Epithelial cell of proximal tubule (primary cell): ENCODE results near the gene PRRX2. TPM values are rescaled to one million over a fixed set of nuclear protein-coding genes. Genes with fewer than 3 reads are reported as not detected.

ENCODE experiments used
- DNase-seq: peaks from one replicate; pipeline ENCODE4 v3.0.0-alpha.2; 2011; ENCODE audit warnings: low read depth
- H3K4me3 ChIP-seq: 2 replicates; pipeline ENCODE4 v1.5.1; 2011; ENCODE audit warnings: low read depth, mild to moderate bottlenecking, low read length
- CTCF ChIP-seq: conservative IDR thresholded peaks from 2 replicates; pipeline ENCODE4 v1.5.1; 2012; ENCODE audit warnings: low read depth, mild to moderate bottlenecking, low read length
- total RNA-seq: library from RNA; depleted of rRNA; stranded (reverse); fragments of >200 nt; gene quantifications from 2 replicates; pipeline ENCODE4 v1.2.3, GENCODE V29; 2015

Gene PRRX2
- total RNA-seq, 1 donor from 2014 or later = 0.17 TPM

- no peak for TF ChIP-seq CTCF
- no peak overlapping the region for H3K4me3 ChIP-seq
- no peak for DNase-seq
Observed at GRCh38 chr9:129648092-129648763, 17.2 kb upstream of the PRRX2 start.

DNA sequence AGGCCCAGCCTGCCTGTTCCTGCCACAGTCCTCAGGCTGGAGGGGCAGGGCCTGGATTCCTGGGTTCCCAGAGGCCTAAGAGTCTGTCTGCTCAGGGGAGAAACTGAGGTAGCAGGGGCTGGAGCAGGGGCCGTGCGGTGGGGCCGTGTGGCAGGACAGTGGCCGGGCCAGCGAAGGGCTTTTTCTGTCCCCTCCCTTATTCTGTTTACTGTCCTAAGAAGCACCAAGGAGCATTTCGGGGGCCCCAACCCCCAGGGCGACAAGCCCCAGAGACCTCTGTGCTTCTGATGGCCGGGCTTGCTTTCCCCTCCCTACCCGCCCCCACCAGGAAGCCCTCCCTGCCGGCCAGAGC is 16.7 kb upstream of the PRRX2 start:
- no peak overlapping the region for H3K4me3 ChIP-seq
- DNase-seq = no peak
- TF ChIP-seq CTCF = no peak

DNA sequence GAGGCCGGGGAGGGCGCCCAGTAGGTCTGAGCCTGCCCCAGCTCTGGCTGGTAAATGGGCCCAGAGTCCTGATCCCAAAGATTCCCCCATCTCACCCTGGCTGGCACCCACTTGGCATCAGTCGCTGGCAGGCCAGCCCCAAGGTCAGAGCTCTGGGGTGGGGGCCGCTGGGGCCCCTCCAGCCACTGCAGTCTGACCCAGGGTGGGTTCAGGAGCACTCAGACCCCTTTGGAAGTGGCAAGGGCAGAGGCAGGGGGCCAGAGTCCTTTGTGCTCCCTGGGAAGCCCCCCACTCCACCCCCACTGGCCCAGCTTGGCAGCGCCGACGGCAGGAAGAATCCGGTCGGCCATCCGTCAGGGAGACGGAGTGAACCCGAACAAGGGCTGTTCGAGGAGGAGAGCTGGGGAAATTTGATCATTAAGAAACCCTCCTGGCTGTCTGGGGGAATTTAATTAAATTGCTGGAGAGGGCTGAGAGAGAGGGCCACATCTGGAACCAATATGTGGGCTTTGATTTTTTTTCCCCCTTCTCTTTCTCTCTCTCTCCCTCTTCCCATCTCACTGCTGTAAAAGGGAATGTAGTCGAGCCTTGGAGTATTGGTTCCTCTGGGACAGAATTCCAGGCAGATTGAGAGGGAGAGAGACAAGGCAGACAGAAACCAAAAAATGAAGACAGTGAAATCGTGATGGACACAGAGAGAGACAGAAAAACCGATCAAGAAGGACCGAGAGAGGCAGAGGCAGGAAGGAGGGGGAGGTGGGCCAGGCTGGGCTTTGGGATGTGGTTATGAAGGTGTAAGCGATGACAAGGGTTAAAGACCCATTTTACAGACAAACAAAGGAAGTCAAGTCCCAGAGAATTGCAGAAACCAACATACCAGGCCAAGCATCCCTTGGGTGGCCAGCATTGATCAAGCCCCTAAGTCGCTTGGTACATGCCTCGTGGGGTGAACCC is 15.4 kb upstream of the PRRX2 start:
- H3K4me3 ChIP-seq = no peak overlapping the region
- no peak for TF ChIP-seq CTCF
- no peak for DNase-seq

GRCh38 chr9:129650680-129651235 is 14.7 kb upstream of the PRRX2 start:
- no peak for TF ChIP-seq CTCF
- no peak for DNase-seq
- H3K4me3 ChIP-seq = no peak overlapping the region

DNA sequence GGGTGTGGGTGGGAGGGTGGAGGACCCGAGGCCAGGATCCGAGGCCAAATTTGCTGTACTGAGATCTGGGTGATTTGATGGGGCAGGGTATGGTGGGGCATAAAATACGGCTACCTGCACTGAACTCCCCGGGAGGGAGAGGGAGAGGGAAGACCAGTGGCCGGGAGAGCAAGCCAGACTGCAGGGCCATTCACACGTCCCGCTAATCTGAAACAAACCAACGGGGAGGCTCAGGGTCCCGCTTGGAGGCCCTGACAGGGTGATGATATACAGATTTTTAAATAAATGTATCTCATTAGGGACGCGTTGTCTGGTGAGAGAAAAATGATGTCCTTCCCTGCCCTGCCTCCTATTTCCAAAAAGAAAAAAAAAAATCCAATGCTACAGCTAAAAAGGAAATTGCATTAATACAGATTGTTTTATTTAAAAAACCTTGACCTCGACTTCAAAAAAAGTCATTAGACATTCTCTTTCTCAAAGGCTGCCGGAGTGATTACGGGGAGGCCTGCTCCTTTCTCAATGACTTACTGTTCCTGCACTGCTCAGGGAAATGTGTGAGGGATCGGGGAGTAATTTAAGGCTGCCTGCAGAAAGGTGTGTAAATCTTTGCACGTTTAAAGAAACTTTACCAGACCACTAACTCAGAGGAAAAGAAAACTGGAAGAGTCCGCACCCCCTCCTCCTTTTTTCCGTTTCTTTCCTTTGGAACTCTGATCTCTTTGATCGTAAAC is 11.5 kb upstream of the PRRX2 start:
- TF ChIP-seq CTCF = no peak
- no peak for DNase-seq

DNA sequence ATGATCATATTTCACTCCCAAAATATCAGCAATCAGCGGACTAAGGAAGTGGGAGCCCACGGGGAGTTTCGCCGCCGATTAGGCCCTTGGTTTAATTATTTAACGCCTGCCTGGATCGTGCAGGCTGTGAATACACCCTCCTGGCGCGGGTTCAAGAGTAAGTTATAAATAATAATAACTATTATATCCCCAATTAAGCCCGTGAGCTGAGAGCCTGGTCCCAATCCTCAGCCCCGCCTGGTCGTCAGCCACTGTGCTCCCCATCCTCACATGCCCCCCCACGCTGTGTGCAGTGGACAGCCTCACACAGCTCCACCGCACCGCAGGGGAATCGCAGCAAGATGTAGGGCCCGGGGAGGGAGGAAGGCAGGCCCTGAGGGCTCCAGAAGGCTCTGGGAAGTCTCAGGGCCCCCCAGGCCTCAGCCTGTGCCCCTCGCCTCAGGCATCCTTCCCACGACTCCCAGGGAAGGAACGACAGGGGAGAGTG is 10.8 kb upstream of the PRRX2 start:
- no peak for TF ChIP-seq CTCF
- DNase-seq = no peak
- no peak overlapping the region for H3K4me3 ChIP-seq

More for the DNA sequence above, 11.5 kb upstream of the PRRX2 start:
- no peak overlapping the region for H3K4me3 ChIP-seq
